Mesothelial cell of epicardium (in vitro differentiated cells): ENCODE data around the gene TARP. TPM values are rescaled to one million over a fixed set of nuclear protein-coding genes. Genes with fewer than 3 reads are reported as not detected.

Source experiments
- DNase-seq, 2 experiments: peaks; one replicate each; pipeline ENCODE4 v3.0.0; 2021; ENCODE audit warnings: low spot score in 2 of 2; ENCODE audit not compliant: unreplicated experiment in 2 of 2
- H3K27ac Mint-ChIP-seq: 2 replicates; pipeline ENCODE4 v1.8.0; 2021; ENCODE audit warnings: mixed read lengths
- H3K27me3 Mint-ChIP-seq: 2 replicates; pipeline ENCODE4 v1.8.0; 2021; ENCODE audit warnings: low read depth, mixed read lengths
- H3K36me3 Mint-ChIP-seq: 2 replicates; pipeline ENCODE4 v1.8.0; 2021; ENCODE audit warnings: mixed read lengths
- H3K4me1 Mint-ChIP-seq: 2 replicates; pipeline ENCODE4 v1.8.0; 2021; ENCODE audit warnings: mixed read lengths
- H3K4me3 Mint-ChIP-seq: 2 replicates; pipeline ENCODE4 v1.8.0; 2021; ENCODE audit warnings: mild to moderate bottlenecking, moderate library complexity, mixed read lengths
- H3K9me3 Mint-ChIP-seq: 2 replicates; pipeline ENCODE4 v1.8.0; 2021; ENCODE audit warnings: mixed read lengths
- CTCF ChIP-seq: fragments of 200-600 bp; sonication (generic); IDR thresholded peaks from one replicate; pipeline ENCODE4 v1.5.0; 2021; ENCODE audit warnings: antibody characterized with exemption; ENCODE audit not compliant: unreplicated experiment
- total RNA-seq: library from RNA; stranded (reverse); gene quantifications from 3 replicates; pipeline ENCODE4 v1.2.1, GENCODE V29; 2021

Gene TARP

GRCh38 chr7:38215735-38216670 is 57.4 kb downstream of the TARP start:
- peaks cover 21% of the 10 kb centered on the region for H3K36me3 Mint-ChIP-seq

GRCh38 chr7:38215115-38215514 is 58.3 kb downstream of the TARP start:
- no peaks in the 10 kb centered on the region for H3K9me3 Mint-ChIP-seq
- no peak overlapping the region for H3K4me3 Mint-ChIP-seq
- H3K36me3 Mint-ChIP-seq, result peaks cover 16% of the 10 kb centered on the region
- no peaks in the 10 kb centered on the region for H3K27me3 Mint-ChIP-seq
- H3K27ac Mint-ChIP-seq, result peak overlapping the region; percentile 78
- no peak for TF ChIP-seq CTCF
- H3K4me1 Mint-ChIP-seq, result peaks cover 11% of the 10 kb centered on the region
- no peak for DNase-seq

More at GRCh38 chr7:38215735-38216670, 57.4 kb downstream of the TARP start:
- DNase-seq, result peak; percentile 42 to 79
- H3K4me3 Mint-ChIP-seq, result no peak overlapping the region
- peak; percentile 92 for TF ChIP-seq CTCF
- no peaks in the 10 kb centered on the region for H3K9me3 Mint-ChIP-seq
- H3K27me3 Mint-ChIP-seq, result no peaks in the 10 kb centered on the region
- peak overlapping the region; percentile 78 for H3K27ac Mint-ChIP-seq
- H3K4me1 Mint-ChIP-seq, result peaks cover 11% of the 10 kb centered on the region

- no peak for TF ChIP-seq CTCF
- no peaks in the 10 kb centered on the region for H3K27me3 Mint-ChIP-seq
- H3K4me3 Mint-ChIP-seq, result no peak overlapping the region
- no peaks in the 10 kb centered on the region for H3K9me3 Mint-ChIP-seq
- H3K4me1 Mint-ChIP-seq, result peaks cover 11% of the 10 kb centered on the region
- DNase-seq, result no peak
- H3K27ac Mint-ChIP-seq, result peak overlapping the region; percentile 27
- H3K36me3 Mint-ChIP-seq, result peaks cover 12% of the 10 kb centered on the region
These were observed 61.5 kb downstream of the TARP start for GRCh38 chr7:38211940-38212339.

GRCh38 chr7:38211486-38211885 is 62.0 kb downstream of the TARP start:
- Mint-ChIP-seq H3K27me3 (no peaks in the 10 kb centered on the region), H3K36me3 (peaks cover 12% of the 10 kb centered on the region), H3K27ac (no peak overlapping the region), H3K4me1 (peaks cover 11% of the 10 kb centered on the region), H3K9me3 (no peaks in the 10 kb centered on the region), H3K4me3 (no peak overlapping the region)
- no peak for DNase-seq
- TF ChIP-seq CTCF, result no peak

Other genes starting within 250 kb of the TARP start
- 36.5 to 36.9 TPM (median 36.8 TPM) in 3 replicates for gene STARD3NL, start 95.4 kb downstream of the TARP start, total RNA-seq